B cell (primary cell): Measurements from ENCODE around the gene MPC1. TPM values are rescaled to one million over a fixed set of nuclear protein-coding genes. Genes with fewer than 3 reads are reported as not detected.

Experiments used
- ATAC-seq: fragments of 200-7000 bp; cut with Tn5 transposase; one replicate; pipeline ENCODE4 v1.10.0; 2021; ENCODE audit warnings: low read depth, mild to moderate bottlenecking, moderate number of reproducible peaks, moderate library complexity
- CTCF ChIA-PET: fragments of 350-600 bp; sonication (Branson Sonifier 250); formaldehyde crosslinking; loops from one replicate; lab custom pipeline; 2021; ENCODE audit warnings: antibody characterized with exemption, inconsistent platforms; lab: Charles Lee
- POLR2A ChIA-PET: fragments of 350-600 bp; sonication (Branson Sonifier 250); formaldehyde crosslinking; loops from one replicate; lab custom pipeline; 2021; ENCODE audit warnings: antibody characterized with exemption; lab: Charles Lee
- DNase-seq: peaks from one replicate; pipeline ENCODE4 v3.0.0; 2013
- H2AFZ ChIP-seq: 2 replicates; pipeline ENCODE4 v1.6.1; 2012; ENCODE audit warnings: mild to moderate bottlenecking, low read depth, low read length; ENCODE audit not compliant: insufficient read depth, poor library complexity, severe bottlenecking
- H3K27ac ChIP-seq, 2 donors: 1 replicate in 1 of 2; 2 replicates in 1 of 2; pipeline ENCODE4 v1.5.1; 2012 to 2013; ENCODE audit warnings: low read length in 2 of 2, mild to moderate bottlenecking in 2 of 2, moderate library complexity in 1 of 2
- H3K27me3 ChIP-seq, 4 experiments: fragments of 200-600 bp in 1 of 4; sonication (generic) in 1 of 4; replicated peaks in 1 of 4; 1 replicate in 2 of 4; 2 replicates in 2 of 4; pipeline versions ENCODE4 v1.6.1 to v1.7.0; 2013 to 2016; ENCODE audit warnings: low read length in 3 of 4, mild to moderate bottlenecking in 2 of 4, mixed read lengths in 1 of 4, moderate library complexity in 1 of 4; ENCODE audit not compliant: insufficient read depth in 4 of 4, control insufficient read depth in 3 of 4; ENCODE audit errors: control extremely low read depth in 1 of 4
- H3K36me3 ChIP-seq, 2 experiments: replicated peaks in 1 of 2; 1 replicate in 1 of 2; 2 replicates in 1 of 2; pipeline versions ENCODE4 v1.6.1 to v1.7.1; 2013; ENCODE audit warnings: low read length in 1 of 2; ENCODE audit not compliant: insufficient read depth in 2 of 2, control insufficient read depth in 1 of 2; ENCODE audit errors: control extremely low read depth in 1 of 2, extremely low read depth in 1 of 2
- H3K4me1 ChIP-seq, 2 donors: fragments of 200-600 bp in 1 of 2; sonication (generic) in 1 of 2; 1 replicate in 1 of 2; 2 replicates in 1 of 2; pipeline versions ENCODE4 v1.5.1 to v1.6.1; 2013 to 2017; ENCODE audit warnings: low read length in 2 of 2; ENCODE audit not compliant: control insufficient read depth in 2 of 2, insufficient read depth in 2 of 2
- H3K4me2 ChIP-seq: replicated peaks from 2 replicates; pipeline ENCODE3; 2012; ENCODE audit warnings: mild to moderate bottlenecking, low read depth, low read length; ENCODE audit not compliant: poor library complexity, severe bottlenecking
- H3K4me3 ChIP-seq, 5 experiments: fragments of 200-600 bp in 1 of 5; sonication (generic) in 1 of 5; 1 replicate in 3 of 5; 2 replicates in 2 of 5; pipeline versions ENCODE4 v1.5.1 to v1.7.0; 2011 to 2016; ENCODE audit warnings: low read length in 4 of 5, mild to moderate bottlenecking in 4 of 5, low read depth in 2 of 5, control low read depth in 1 of 5, moderate library complexity in 1 of 5; ENCODE audit not compliant: insufficient read depth in 1 of 5; ENCODE audit errors: control extremely low read depth in 1 of 5, extremely low read depth in 1 of 5
- H3K79me2 ChIP-seq: fragments of 200-600 bp; sonication (generic); one replicate; pipeline ENCODE4 v1.6.0; 2016; ENCODE audit warnings: low read length; ENCODE audit not compliant: control insufficient read depth, insufficient read depth
- H3K9ac ChIP-seq: fragments of 200-600 bp; sonication (generic); 2 replicates; pipeline ENCODE4 v1.6.1; 2017; ENCODE audit warnings: mild to moderate bottlenecking, low read length, moderate library complexity
- H3K9me3 ChIP-seq, 3 donors: one replicate each; pipeline versions ENCODE4 v1.6.1 to v1.7.1; 2013; ENCODE audit warnings: low read length in 2 of 3; ENCODE audit not compliant: control insufficient read depth in 2 of 3, insufficient read depth in 1 of 3; ENCODE audit errors: control extremely low read depth in 1 of 3
- H4K20me1 ChIP-seq: 2 replicates; pipeline ENCODE4 v1.6.0; 2012; ENCODE audit warnings: mild to moderate bottlenecking, low read length; ENCODE audit not compliant: insufficient read depth, control insufficient read depth, poor library complexity, severe bottlenecking
- H3K27ac Mint-ChIP-seq: one replicate; pipeline ENCODE4 v1.8.0; 2021; ENCODE audit warnings: mixed read lengths
- H3K27me3 Mint-ChIP-seq: one replicate; pipeline ENCODE4 v1.8.0; 2021; ENCODE audit warnings: mixed read lengths
- H3K4me1 Mint-ChIP-seq: one replicate; pipeline ENCODE4 v1.8.0; 2021; ENCODE audit warnings: mixed read lengths
- H3K4me3 Mint-ChIP-seq: one replicate; pipeline ENCODE4 v1.8.0; 2021; ENCODE audit warnings: mixed read lengths
- H3K9me3 Mint-ChIP-seq: one replicate; pipeline ENCODE4 v1.8.0; 2022; ENCODE audit warnings: mixed read lengths; ENCODE audit not compliant: insufficient read depth
- EZH2 ChIP-seq: IDR thresholded peaks from 2 replicates; pipeline ENCODE4 v1.6.1; 2012; ENCODE audit warnings: borderline replicate concordance, low read depth, mild to moderate bottlenecking, moderate library complexity, low read length; ENCODE audit not compliant: insufficient read depth, poor library complexity, severe bottlenecking
- WGBS: methylation state at CpG from one replicate; pipeline ENCODE4 v1.1.5; 2013; ENCODE audit warnings: missing lambda C conversion rate; ENCODE audit not compliant: insufficient coverage; 5-methylcytosine and 5-hydroxymethylcytosine counted together
- intact Hi-C: fragments of 100-400 bp; cut with micrococcal nuclease; formaldehyde crosslinking; loops from one replicate; pipeline ENCODE4 v1.10.0; 2022
- polyA plus RNA-seq: library from polyadenylated mRNA; depleted of rRNA; stranded (reverse); fragments of >200 nt; gene quantifications from 2 replicates; pipeline ENCODE4 v1.2.3, GENCODE V29; 2012
- total RNA-seq, 2 donors: library from RNA; stranded (reverse); fragments of 120-200 nt in 1 of 2; gene quantifications; 1 replicate in 1 of 2; 2 replicates in 1 of 2; pipeline versions ENCODE4 v1.2.3 to v1.2.4, GENCODE V29; 2013 to 2022
- TF ChIP-seq, protein P1 (sequence below): fragments of 200-600 bp; IDR thresholded peaks from one replicate; pipeline ENCODE4 v1.8.0; 2022; ENCODE audit warnings: antibody characterized with exemption, mild to moderate bottlenecking

Gene MPC1
- total and polyA plus RNA-seq, 2 donors (not counting 1 experiment from before 2014, with no cell fraction given), result 19.8 to 23.9 TPM

DNA sequence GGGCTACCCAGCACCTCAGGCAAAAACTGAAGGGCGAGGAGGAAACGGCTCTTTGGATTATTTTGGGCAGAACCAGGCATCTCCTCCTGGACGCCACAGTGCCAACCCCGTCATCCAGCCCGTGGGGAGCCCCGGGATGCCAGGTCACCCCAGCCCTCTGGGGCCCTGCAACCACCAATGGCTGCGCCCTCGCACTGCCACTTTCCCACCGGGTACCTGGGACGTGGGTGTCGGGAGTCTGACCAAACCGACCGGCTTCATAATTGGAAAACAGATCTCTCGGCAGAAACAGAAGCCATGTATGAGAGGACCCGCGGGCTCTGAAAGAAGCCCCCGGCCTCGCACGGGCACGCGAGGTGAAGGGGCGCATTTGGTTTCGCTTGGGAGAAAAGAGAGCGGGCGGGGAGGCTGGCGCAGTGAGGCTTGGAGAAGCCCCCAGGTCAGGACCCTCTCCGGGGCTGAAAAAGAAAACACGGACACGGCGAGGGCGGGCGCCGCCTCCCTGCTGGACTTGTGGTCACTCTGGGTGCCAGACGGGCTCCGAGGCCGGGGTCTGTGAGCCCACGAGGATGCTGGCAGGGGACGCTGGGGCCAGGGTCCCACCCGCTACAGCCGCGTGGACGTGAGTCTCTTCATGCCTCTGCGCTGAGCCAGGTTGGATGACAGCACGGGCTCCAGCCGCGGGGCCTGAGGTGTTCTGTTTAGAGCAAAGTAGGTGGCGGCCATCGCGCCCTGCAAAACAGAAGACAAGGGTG lies 29.6 kb upstream of the MPC1 start:
- H3K9ac ChIP-seq, result no peak overlapping the region
- H3K4me1 ChIP-seq, result peaks cover 0 to 8% of the 10 kb centered on the region in 2 donors

DNA sequence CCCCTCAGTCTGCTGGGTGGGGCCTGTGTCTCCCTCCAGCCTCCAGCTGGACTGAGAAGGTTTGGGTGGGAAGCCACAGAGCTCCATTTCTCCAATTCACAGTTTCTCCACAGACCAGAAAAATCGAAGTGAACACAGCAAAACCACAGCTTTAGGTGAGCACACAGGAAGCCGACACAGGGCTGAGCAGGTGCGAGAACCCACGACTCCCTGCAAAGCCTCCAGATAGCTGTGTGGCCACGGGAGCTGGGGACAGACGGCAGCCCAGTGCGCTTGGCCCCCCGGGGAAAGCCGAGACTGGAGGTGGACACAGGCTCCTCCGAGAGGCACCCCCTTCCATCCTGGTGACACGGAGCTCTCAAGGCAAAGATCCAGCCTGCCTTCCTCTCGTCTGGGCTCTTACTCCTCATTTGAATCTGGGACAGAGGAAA lies 29.0 kb upstream of the MPC1 start:
- Histone ChIP-seq H3K4me2 (no peak overlapping the region), H4K20me1 (no peaks in the 10 kb centered on the region), H3K4me3 (no peak overlapping the region), H3K9me3 (peaks cover 0 to 10% (median 0%) of the 10 kb centered on the region in 3 donors), H3K4me1 (peaks cover 0 to 8% of the 10 kb centered on the region in 2 donors), H3K36me3 (no peaks in the 10 kb centered on the region), H3K27ac (no peak overlapping the region), H3K79me2 (no peaks in the 10 kb centered on the region), H3K27me3 (no peaks in the 10 kb centered on the region), H3K9ac (no peak overlapping the region), H2AFZ (no peak overlapping the region)
- ATAC-seq, result no peak
- CTCF ChIA-PET, result interaction anchor here (1.3 kb wide), 1 partner anchor 98 kb away, joined by 3 read pairs; no protein-coding TSS in a partner anchor
- Mint-ChIP-seq H3K4me1 (peaks cover 12% of the 10 kb centered on the region), H3K27me3 (no peaks in the 10 kb centered on the region), H3K9me3 (peaks cover 10% of the 10 kb centered on the region), H3K4me3 (no peak overlapping the region), H3K27ac (no peak overlapping the region)
- no peak for DNase-seq
- WGBS, result 40% methylated on average over 12 of the region's 12 CpGs
- TF ChIP-seq, protein P1, sequence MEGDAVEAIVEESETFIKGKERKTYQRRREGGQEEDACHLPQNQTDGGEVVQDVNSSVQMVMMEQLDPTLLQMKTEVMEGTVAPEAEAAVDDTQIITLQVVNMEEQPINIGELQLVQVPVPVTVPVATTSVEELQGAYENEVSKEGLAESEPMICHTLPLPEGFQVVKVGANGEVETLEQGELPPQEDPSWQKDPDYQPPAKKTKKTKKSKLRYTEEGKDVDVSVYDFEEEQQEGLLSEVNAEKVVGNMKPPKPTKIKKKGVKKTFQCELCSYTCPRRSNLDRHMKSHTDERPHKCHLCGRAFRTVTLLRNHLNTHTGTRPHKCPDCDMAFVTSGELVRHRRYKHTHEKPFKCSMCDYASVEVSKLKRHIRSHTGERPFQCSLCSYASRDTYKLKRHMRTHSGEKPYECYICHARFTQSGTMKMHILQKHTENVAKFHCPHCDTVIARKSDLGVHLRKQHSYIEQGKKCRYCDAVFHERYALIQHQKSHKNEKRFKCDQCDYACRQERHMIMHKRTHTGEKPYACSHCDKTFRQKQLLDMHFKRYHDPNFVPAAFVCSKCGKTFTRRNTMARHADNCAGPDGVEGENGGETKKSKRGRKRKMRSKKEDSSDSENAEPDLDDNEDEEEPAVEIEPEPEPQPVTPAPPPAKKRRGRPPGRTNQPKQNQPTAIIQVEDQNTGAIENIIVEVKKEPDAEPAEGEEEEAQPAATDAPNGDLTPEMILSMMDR, result no peak
- no peak for TF ChIP-seq EZH2
- POLR2A ChIA-PET, result no interaction called here
- intact Hi-C loops, result no loop called here

More for the DNA sequence above, 29.6 kb upstream of the MPC1 start:
- Histone ChIP-seq H3K27me3 (no peaks in the 10 kb centered on the region), H3K9me3 (peaks cover 0 to 10% (median 0%) of the 10 kb centered on the region in 3 donors), H3K4me3 (no peak overlapping the region), H4K20me1 (no peaks in the 10 kb centered on the region), H3K36me3 (no peaks in the 10 kb centered on the region), H3K4me2 (no peak overlapping the region), H3K79me2 (no peaks in the 10 kb centered on the region), H3K27ac (no peak overlapping the region), H2AFZ (no peak overlapping the region)
- POLR2A ChIA-PET, result no interaction called here
- Mint-ChIP-seq H3K9me3 (peaks cover 10% of the 10 kb centered on the region), H3K4me1 (peaks cover 12% of the 10 kb centered on the region), H3K27ac (no peak overlapping the region), H3K4me3 (no peak overlapping the region), H3K27me3 (no peaks in the 10 kb centered on the region)
- no peak for ATAC-seq
- intact Hi-C loops, result no loop called here
- no peak for DNase-seq
- CTCF ChIA-PET, result interaction anchor here (1.3 kb wide), 1 partner anchor 99 kb away, joined by 3 read pairs; no protein-coding TSS in a partner anchor
- TF ChIP-seq, protein P1, result no peak
- no peak for TF ChIP-seq EZH2
- 96% methylated on average over 49 of the region's 49 CpGs for WGBS
